ENCODE results near the gene KLF14. TPM values are rescaled to one million over a fixed set of nuclear protein-coding genes. Genes with fewer than 3 reads are reported as not detected.
A peak's percentile ranks its signal among the peaks of the same experiment; 100 is the strongest.
"Not testable (repeated sequence)": the region's sequence is repeated elsewhere in the genome, so short reads cannot be mapped to it uniquely, and the experiment has no call there.

The KLF14 gene
- total and polyA plus RNA-seq, 2 of the 13 experiments (the other 11 are each of a cell fraction or from before 2014, with no cell fraction given): not detected

- TF ChIP-seq NFE2L2 (IDR thresholded peaks at IDR 0.05; ENCODE audit: low read length): no peak
- no peak for TF ChIP-seq MLXIP (CRISPR knock-in tag; IDR thresholded peaks at IDR 0.05; ENCODE audit: borderline replicate concordance)
- no peak for TF ChIP-seq AKAP8 (CRISPR knock-in tag; IDR thresholded peaks at IDR 0.05)
These were observed 43.4 kb upstream of the KLF14 start (continued) for GRCh38 chr7:130777426-130777825.

- H3K27ac ChIP-seq (ENCODE audit: extremely low read length, insufficient read depth, low read length); H3K9ac ChIP-seq (ENCODE audit: insufficient read depth, low read depth, low read length); H3K79me2 ChIP-seq (ENCODE audit: insufficient read depth, low read length); H2AFZ ChIP-seq (ENCODE audit: low read length); in situ Hi-C loops (cut with HindIII; ENCODE audit: extremely low pct_ligation_motif_present, low pct_unique_long_range_greater_than_20kb); H3K4me2 ChIP-seq (ENCODE audit: low read depth, low read length); H3K27me3 ChIP-seq (ENCODE audit: control insufficient read depth in 1 of 2, insufficient read depth in 2 of 2, low read length in 2 of 2); H3K36me3 ChIP-seq (replicated peaks in 1 of 2; ENCODE audit: control insufficient read depth in 1 of 2, insufficient read depth in 2 of 2, low read length in 2 of 2); H4K20me1 ChIP-seq (ENCODE audit: insufficient read depth, low read length); H3K4me1 ChIP-seq (ENCODE audit: insufficient read depth, low read length); DNase-seq (ENCODE audit: low spot score); FAIRE-seq; BruUV-seq (replicated peaks); H3K4me3 ChIP-seq (replicated peaks in 1 of 3; ENCODE audit: insufficient read depth in 1 of 3, low read depth in 2 of 3, low read length in 3 of 3); CTCF ChIA-PET (ENCODE audit: low intra/inter-chr PET ratio, low total read pairs); H3K9me3 ChIP-seq (ENCODE audit: low read length); intact Hi-C loops (cut with micrococcal nuclease; ENCODE audit: unreplicated experiment); ATAC-seq; POLR2A ChIA-PET: not testable (repeated sequence)
- 0 out of 2 replicates have a peak, but pooled peaks have one; percentile 37 for TF ChIP-seq ZNF431 (CRISPR knock-in tag; IDR thresholded peaks at IDR 0.05; ENCODE audit: borderline replicate concordance, low read depth)
- WGBS (ENCODE audit: low lambda C conversion rate): 19% methylated on average over 5 of the region's 5 CpGs
These were observed 38.4 kb upstream of the KLF14 start for GRCh38 chr7:130772456-130772855.

- in situ Hi-C loops (cut with HindIII; ENCODE audit: extremely low pct_ligation_motif_present, low pct_unique_long_range_greater_than_20kb) (no loop called here), intact Hi-C loops (cut with micrococcal nuclease; ENCODE audit: unreplicated experiment) (no loop called here)
These were observed 34.8 kb upstream of the KLF14 start for GRCh38 chr7:130768854-130769253.

GRCh38 chr7:130764569-130764968 is 30.6 kb upstream of the KLF14 start:
- POLR2A ChIA-PET; H4K20me1 ChIP-seq (ENCODE audit: insufficient read depth, low read length); DNase-seq (ENCODE audit: low spot score); H3K4me2 ChIP-seq (ENCODE audit: low read depth, low read length); in situ Hi-C loops (cut with HindIII; ENCODE audit: extremely low pct_ligation_motif_present, low pct_unique_long_range_greater_than_20kb); H3K27me3 ChIP-seq (ENCODE audit: control insufficient read depth in 1 of 2, insufficient read depth in 2 of 2, low read length in 2 of 2); CTCF ChIA-PET (ENCODE audit: low intra/inter-chr PET ratio, low total read pairs); H3K27ac ChIP-seq (ENCODE audit: extremely low read length, insufficient read depth, low read length); intact Hi-C loops (cut with micrococcal nuclease; ENCODE audit: unreplicated experiment); H3K4me1 ChIP-seq (ENCODE audit: insufficient read depth, low read length); BruUV-seq (replicated peaks); H3K4me3 ChIP-seq (replicated peaks in 1 of 3; ENCODE audit: insufficient read depth in 1 of 3, low read depth in 2 of 3, low read length in 3 of 3); H2AFZ ChIP-seq (ENCODE audit: low read length); ATAC-seq; H3K36me3 ChIP-seq (replicated peaks in 1 of 2; ENCODE audit: control insufficient read depth in 1 of 2, insufficient read depth in 2 of 2, low read length in 2 of 2); H3K9ac ChIP-seq (ENCODE audit: insufficient read depth, low read depth, low read length); H3K9me3 ChIP-seq (ENCODE audit: low read length); FAIRE-seq; H3K79me2 ChIP-seq (ENCODE audit: insufficient read depth, low read length): not testable (repeated sequence)
- WGBS (ENCODE audit: low lambda C conversion rate): 57% methylated on average over 4 of the region's 4 CpGs

More at GRCh38 chr7:130768854-130769253, 34.8 kb upstream of the KLF14 start:
- ChIA-PET POLR2A (no interaction called here), CTCF (ENCODE audit: low intra/inter-chr PET ratio, low total read pairs) (no interaction called here)
- Histone ChIP-seq H3K27ac (ENCODE audit: extremely low read length, insufficient read depth, low read length) (no peak overlapping the region), H3K4me2 (ENCODE audit: low read depth, low read length) (no peak overlapping the region), H2AFZ (ENCODE audit: low read length) (no peak overlapping the region), H3K9me3 (ENCODE audit: low read length) (peaks cover 6% of the 10 kb centered on the region), H3K4me1 (ENCODE audit: insufficient read depth, low read length) (no peaks in the 10 kb centered on the region), H3K36me3 (replicated peaks in 1 of 2; ENCODE audit: control insufficient read depth in 1 of 2, insufficient read depth in 2 of 2, low read length in 2 of 2) (no peaks in the 10 kb centered on the region), H3K9ac (ENCODE audit: insufficient read depth, low read depth, low read length) (no peak overlapping the region), H4K20me1 (ENCODE audit: insufficient read depth, low read length) (no peaks in the 10 kb centered on the region), H3K79me2 (ENCODE audit: insufficient read depth, low read length) (no peaks in the 10 kb centered on the region), H3K4me3 (replicated peaks in 1 of 3; ENCODE audit: insufficient read depth in 1 of 3, low read depth in 2 of 3, low read length in 3 of 3) (no peak overlapping the region), H3K27me3 (ENCODE audit: control insufficient read depth in 1 of 2, insufficient read depth in 2 of 2, low read length in 2 of 2) (no peaks in the 10 kb centered on the region)
- no peak for DNase-seq (ENCODE audit: low spot score)
- FAIRE-seq: no peak
- no TSS peak for BruUV-seq (replicated peaks)
- WGBS (ENCODE audit: low lambda C conversion rate): 96% methylated on average over 1 of the region's 1 CpG
- ATAC-seq: no peak
- TF ChIP-seq NFE2L1 (CRISPR knock-in tag; IDR thresholded peaks at IDR 0.05; ENCODE audit: borderline replicate concordance) (no peak), ZNF143 (CRISPR knock-in tag; IDR thresholded peaks at IDR 0.05) (no peak)
